PFSK-1 (cell line): ENCODE data around the gene FMO2.

Experiments used
- FOXP2 ChIP-seq: optimal IDR thresholded peaks from 2 replicates; pipeline ENCODE3; 2011; ENCODE audit warnings: borderline replicate concordance, control low read depth, inconsistent platforms; ENCODE audit not compliant: insufficient read depth; ENCODE audit errors: extremely low read length, extremely low read depth
- POLR2AphosphoS5 ChIP-seq: IDR thresholded peaks from 2 replicates; pipeline ENCODE4 v1.6.1; 2012; ENCODE audit warnings: low read depth, mild to moderate bottlenecking, control low read depth, low read length, moderate library complexity
- TAF1 ChIP-seq: IDR thresholded peaks from 2 replicates; pipeline ENCODE4 v1.6.1; 2012; ENCODE audit warnings: low read length, control low read depth, borderline replicate concordance; ENCODE audit not compliant: insufficient read depth
- TF ChIP-seq, protein P1 (sequence below), 2 experiments: IDR thresholded peaks; 2 replicates each; pipeline versions ENCODE4 v1.6.1 to v1.8.0; 2011 to 2012; ENCODE audit warnings: low read depth in 2 of 2, low read length in 2 of 2, control low read depth in 1 of 2, inconsistent platforms in 1 of 2, mild to moderate bottlenecking in 1 of 2, moderate library complexity in 1 of 2; ENCODE audit not compliant: insufficient read depth in 1 of 2

DNA sequence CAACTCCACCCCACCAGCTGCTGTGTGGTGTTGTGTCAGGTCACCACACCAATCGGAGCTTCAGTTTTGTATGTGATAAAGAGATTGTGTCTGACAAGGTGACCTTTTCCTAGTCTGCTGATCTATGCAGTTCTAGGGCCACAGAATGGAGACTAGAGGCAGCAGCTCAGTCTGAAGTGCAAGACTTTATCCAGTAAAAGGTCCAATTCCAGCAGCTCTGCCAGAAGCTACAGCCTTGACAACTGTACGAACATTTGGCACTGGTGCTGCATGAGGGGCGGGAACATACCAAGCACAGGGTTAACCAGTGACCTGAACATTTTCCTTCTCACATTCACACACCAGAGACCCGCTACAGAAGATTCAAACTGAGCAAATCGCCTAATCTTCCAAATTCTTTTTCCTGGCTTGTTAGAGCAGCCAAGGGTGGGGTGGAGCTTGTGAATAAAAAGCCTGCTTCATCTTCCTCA lies 72.5 kb downstream of the FMO2 start:
- TF ChIP-seq TAF1 = no peak
- TF ChIP-seq POLR2AphosphoS5 = no peak
- TF ChIP-seq, protein P1, sequence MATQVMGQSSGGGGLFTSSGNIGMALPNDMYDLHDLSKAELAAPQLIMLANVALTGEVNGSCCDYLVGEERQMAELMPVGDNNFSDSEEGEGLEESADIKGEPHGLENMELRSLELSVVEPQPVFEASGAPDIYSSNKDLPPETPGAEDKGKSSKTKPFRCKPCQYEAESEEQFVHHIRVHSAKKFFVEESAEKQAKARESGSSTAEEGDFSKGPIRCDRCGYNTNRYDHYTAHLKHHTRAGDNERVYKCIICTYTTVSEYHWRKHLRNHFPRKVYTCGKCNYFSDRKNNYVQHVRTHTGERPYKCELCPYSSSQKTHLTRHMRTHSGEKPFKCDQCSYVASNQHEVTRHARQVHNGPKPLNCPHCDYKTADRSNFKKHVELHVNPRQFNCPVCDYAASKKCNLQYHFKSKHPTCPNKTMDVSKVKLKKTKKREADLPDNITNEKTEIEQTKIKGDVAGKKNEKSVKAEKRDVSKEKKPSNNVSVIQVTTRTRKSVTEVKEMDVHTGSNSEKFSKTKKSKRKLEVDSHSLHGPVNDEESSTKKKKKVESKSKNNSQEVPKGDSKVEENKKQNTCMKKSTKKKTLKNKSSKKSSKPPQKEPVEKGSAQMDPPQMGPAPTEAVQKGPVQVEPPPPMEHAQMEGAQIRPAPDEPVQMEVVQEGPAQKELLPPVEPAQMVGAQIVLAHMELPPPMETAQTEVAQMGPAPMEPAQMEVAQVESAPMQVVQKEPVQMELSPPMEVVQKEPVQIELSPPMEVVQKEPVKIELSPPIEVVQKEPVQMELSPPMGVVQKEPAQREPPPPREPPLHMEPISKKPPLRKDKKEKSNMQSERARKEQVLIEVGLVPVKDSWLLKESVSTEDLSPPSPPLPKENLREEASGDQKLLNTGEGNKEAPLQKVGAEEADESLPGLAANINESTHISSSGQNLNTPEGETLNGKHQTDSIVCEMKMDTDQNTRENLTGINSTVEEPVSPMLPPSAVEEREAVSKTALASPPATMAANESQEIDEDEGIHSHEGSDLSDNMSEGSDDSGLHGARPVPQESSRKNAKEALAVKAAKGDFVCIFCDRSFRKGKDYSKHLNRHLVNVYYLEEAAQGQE (IDR thresholded peaks at IDR 0.05; ENCODE audit: insufficient read depth in 1 of 2, low read depth in 2 of 2, low read length in 2 of 2) = no peak
- TF ChIP-seq FOXP2 = no peak
